ENCODE data around the gene AMPD1.

The AMPD1 gene

GRCh38 chr1:114670083-114671010 lies 25.0 kb downstream of the AMPD1 start:
- TF ChIP-seq CTCF (IDR thresholded peaks at IDR 0.05; ENCODE audit: borderline replicate concordance, insufficient read depth, low read depth, low read length) = no peak
- peak overlapping the region; percentile 65 for H3K4me3 ChIP-seq (ENCODE audit: low read depth, low read length)

- 0 out of 2 replicates have a peak, but pooled peaks have one; percentile 16 for TF ChIP-seq CTCF (IDR thresholded peaks at IDR 0.05; ENCODE audit: borderline replicate concordance, insufficient read depth, low read depth, low read length)
- H3K4me3 ChIP-seq (ENCODE audit: low read depth, low read length) = peak within 1 kb of the TSS; percentile 65
Observed at GRCh38 chr1:114669562-114670082, 25.7 kb downstream of the AMPD1 start, which contains the start of gene DENND2C. Gene DENND2C (minus strand): TSS chr1:114670049. CDS start chr1:114625984, 44,065 bp downstream.

GRCh38 chr1:114668784-114669561 lies 26.4 kb downstream of the AMPD1 start:
- peak overlapping the region; percentile 65 for H3K4me3 ChIP-seq (ENCODE audit: low read depth, low read length)
- no peak for TF ChIP-seq CTCF (IDR thresholded peaks at IDR 0.05; ENCODE audit: borderline replicate concordance, insufficient read depth, low read depth, low read length)

GRCh38 chr1:114668373-114668772 lies 27.0 kb downstream of the AMPD1 start:
- H3K4me3 ChIP-seq (ENCODE audit: low read depth, low read length) = no peak overlapping the region
- TF ChIP-seq CTCF (IDR thresholded peaks at IDR 0.05; ENCODE audit: borderline replicate concordance, insufficient read depth, low read depth, low read length) = no peak

GRCh38 chr1:114666954-114667353 lies 28.4 kb downstream of the AMPD1 start:
- no peak for TF ChIP-seq CTCF (IDR thresholded peaks at IDR 0.05; ENCODE audit: borderline replicate concordance, insufficient read depth, low read depth, low read length)
- no peak overlapping the region for H3K4me3 ChIP-seq (ENCODE audit: low read depth, low read length)

- TF ChIP-seq CTCF (IDR thresholded peaks at IDR 0.05; ENCODE audit: borderline replicate concordance, insufficient read depth, low read depth, low read length) = no peak
Observed at GRCh38 chr1:114660238-114660637, 35.1 kb downstream of the AMPD1 start.

More at GRCh38 chr1:114660238-114660637, 35.1 kb downstream of the AMPD1 start:
- H3K4me3 ChIP-seq (ENCODE audit: low read depth, low read length) = no peak overlapping the region

Measured in GM12875 (cell line).